Stimulated activated naive B cell treated with anti-CD40 and anti-IgM and Interleukin-4, amounts not matched to agents 10 μg/mL and 1 μg/mL and 100 μg/mL, for 72 hours (primary cell): ENCODE data around the gene MCM5.

Experiments used
- ATAC-seq, 2 donors: fragments of 150-1000 bp; cut with Tn5 transposase; replicated peaks; 2 replicates each; pipeline ENCODE4 v1.10.0; 2021; ENCODE audit warnings: moderate library complexity in 1 of 2
- DNase-seq: peaks from one replicate; pipeline ENCODE4 v3.0.0; 2021
- H3K27ac Mint-ChIP-seq: one replicate; pipeline ENCODE4 v1.8.0; 2022; ENCODE audit warnings: mild to moderate bottlenecking, mixed read lengths
- H3K27me3 Mint-ChIP-seq, 2 donors: one replicate each; pipeline ENCODE4 v1.8.0; 2022; ENCODE audit warnings: mixed read lengths in 2 of 2
- H3K36me3 Mint-ChIP-seq, 2 donors: one replicate each; pipeline ENCODE4 v1.8.0; 2022; ENCODE audit warnings: mixed read lengths in 2 of 2, mild to moderate bottlenecking in 1 of 2
- H3K4me1 Mint-ChIP-seq, 2 donors: one replicate each; pipeline ENCODE4 v1.8.0; 2022; ENCODE audit warnings: mixed read lengths in 2 of 2, mild to moderate bottlenecking in 1 of 2
- H3K4me3 Mint-ChIP-seq, 2 donors: one replicate each; pipeline ENCODE4 v1.8.0; 2022; ENCODE audit warnings: mild to moderate bottlenecking in 2 of 2, mixed read lengths in 2 of 2, moderate library complexity in 1 of 2
- H3K9me3 Mint-ChIP-seq, 2 donors: one replicate each; pipeline ENCODE4 v1.8.0; 2022; ENCODE audit warnings: mixed read lengths in 2 of 2, mild to moderate bottlenecking in 1 of 2

MCM5 gene

DNA sequence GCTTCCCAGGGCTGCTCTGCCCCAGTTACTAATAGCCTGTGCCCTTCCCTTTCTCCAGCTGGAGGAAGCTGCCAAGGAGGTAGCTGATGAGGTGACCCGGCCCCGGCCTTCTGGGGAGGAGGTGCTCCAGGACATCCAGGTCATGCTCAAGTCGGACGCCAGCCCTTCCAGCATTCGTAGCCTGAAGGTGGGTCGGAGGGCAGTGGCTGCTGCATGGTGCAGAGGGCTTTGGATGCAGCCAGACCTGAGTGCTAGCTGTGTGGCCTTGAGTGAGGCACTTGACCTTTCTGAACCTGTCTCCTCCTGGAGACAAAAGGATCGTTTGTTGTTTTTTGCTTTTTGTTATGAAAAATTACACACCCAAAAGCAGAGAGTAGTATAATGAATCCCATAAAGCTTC is 3.4 kb downstream of the MCM5 start:
- Mint-ChIP-seq H3K4me3 (no peak overlapping the region), H3K9me3 (no peaks in the 10 kb centered on the region), H3K4me1 (peaks cover 30 to 54% of the 10 kb centered on the region in 2 donors), H3K36me3 (peaks cover 52 to 61% of the 10 kb centered on the region in 2 donors), H3K27ac (no peak overlapping the region), H3K27me3 (no peaks in the 10 kb centered on the region)
- ATAC-seq: no peak
- no peak for DNase-seq

DNA sequence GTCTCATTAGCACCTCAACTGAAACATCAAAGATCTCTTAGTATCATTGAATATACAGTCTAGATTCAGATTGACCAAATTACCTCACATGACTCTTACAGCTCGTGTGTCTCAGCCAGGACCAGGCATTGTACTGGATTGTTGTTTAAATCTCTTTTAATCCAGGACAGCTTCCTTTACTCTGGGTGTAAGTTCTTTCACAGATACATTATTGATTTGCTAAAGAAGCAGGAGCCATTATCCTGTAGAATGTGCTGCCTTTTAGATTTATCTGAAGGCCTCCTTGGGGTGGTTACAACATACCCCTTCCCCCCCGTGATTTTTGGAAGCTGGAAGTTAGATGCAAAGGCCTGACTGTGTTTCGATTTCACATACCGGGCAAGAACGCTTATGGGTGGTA is 4.2 kb downstream of the MCM5 start:
- DNase-seq (no peak), ATAC-seq (no peak)
- peaks cover 32 to 62% of the 10 kb centered on the region in 2 donors for H3K4me1 Mint-ChIP-seq
- no peak overlapping the region for H3K4me3 Mint-ChIP-seq
- H3K27ac Mint-ChIP-seq: no peak overlapping the region
- H3K9me3 Mint-ChIP-seq: no peaks in the 10 kb centered on the region
- H3K36me3 Mint-ChIP-seq: peaks cover 53 to 66% of the 10 kb centered on the region in 2 donors
- no peaks in the 10 kb centered on the region for H3K27me3 Mint-ChIP-seq

DNA sequence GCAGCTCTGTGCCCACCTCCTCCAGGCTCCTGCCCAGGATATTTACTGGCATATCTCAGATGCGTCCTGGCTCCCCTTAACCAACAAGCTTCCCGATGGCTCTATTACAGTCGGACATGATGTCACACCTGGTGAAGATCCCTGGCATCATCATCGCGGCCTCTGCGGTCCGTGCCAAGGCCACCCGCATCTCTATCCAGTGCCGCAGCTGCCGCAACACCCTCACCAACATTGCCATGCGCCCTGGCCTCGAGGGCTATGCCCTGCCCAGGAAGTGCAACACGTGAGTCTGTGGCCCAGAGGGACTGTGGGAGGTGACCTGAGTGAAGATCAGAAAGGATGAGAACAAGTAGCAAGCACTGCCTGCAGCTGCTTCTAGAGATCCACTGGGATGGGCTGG is 6.5 kb downstream of the MCM5 start:
- no peak for ATAC-seq
- DNase-seq: no peak
- Mint-ChIP-seq H3K36me3 (peaks cover 58 to 73% of the 10 kb centered on the region in 2 donors), H3K9me3 (no peaks in the 10 kb centered on the region), H3K4me1 (peaks cover 43 to 77% of the 10 kb centered on the region in 2 donors), H3K27ac (peak overlapping the region; percentile 38), H3K27me3 (no peaks in the 10 kb centered on the region), H3K4me3 (no peak overlapping the region)

DNA sequence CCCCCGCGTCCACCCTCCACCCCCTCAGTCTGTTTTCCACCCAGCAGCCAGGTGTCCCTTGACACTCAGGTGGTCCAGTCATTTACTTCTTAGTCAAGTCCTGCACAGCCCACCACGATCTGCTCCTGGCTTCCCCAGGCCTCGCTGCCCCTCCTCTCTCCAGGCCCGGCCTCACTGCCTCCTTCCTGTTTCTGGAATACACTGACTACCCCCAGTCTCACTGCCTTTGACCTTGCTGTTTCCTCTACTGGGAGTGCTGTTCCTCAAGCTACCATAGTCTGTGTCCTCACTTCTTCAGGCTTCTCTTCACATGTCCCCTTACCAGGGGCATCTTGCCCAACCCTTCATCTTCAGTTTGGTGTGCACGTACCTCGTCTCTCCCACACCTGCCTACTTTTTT is 7.4 kb downstream of the MCM5 start:
- peaks cover 57 to 72% of the 10 kb centered on the region in 2 donors for H3K36me3 Mint-ChIP-seq
- ATAC-seq: no peak
- no peak for DNase-seq
- H3K9me3 Mint-ChIP-seq: no peaks in the 10 kb centered on the region
- H3K27me3 Mint-ChIP-seq: no peaks in the 10 kb centered on the region
- H3K27ac Mint-ChIP-seq: peak overlapping the region; percentile 0
- no peak overlapping the region for H3K4me3 Mint-ChIP-seq
- H3K4me1 Mint-ChIP-seq: peaks cover 46 to 78% of the 10 kb centered on the region in 2 donors

DNA sequence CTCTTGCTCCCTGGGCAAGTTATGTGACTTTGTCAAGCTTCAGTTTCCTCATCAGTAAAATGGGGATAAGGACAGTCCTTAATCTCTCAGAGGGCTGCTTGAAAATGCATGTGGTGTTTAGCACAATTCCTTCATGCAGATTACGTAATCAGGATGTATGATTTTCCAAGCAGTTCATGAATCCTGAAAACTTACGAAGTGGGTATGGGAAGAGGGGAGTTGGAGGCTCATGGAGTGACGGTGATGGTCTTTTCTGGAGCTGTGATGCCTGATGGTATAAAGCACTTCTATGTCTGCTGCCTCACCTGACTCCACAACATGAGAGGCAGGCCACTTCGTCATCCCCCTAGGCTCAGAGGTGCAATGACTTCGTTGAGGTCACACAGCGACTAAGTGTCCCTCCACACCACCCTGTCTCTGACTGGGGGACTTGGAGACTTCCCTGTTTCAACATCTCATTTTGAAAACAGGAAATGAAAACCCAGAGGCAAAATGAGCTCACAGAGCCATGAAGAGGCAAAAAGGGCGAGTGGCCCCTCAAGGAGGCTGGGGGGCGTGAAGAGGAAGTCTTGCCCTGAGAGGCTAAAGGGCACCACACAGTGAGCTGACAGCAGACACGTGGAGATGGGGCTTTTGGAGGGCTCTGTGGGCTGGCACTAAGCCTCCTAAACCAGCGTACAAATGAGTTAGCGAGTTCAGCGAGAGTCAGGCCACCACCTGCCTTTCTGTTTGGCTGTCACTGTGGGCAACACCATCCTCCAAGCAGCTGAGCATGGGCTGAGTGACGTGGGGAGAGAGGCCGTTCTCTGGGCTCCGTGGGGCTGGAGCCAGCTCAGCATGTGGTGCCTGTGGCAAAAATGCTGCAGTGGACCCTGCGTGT is 10.1 kb downstream of the MCM5 start:
- H3K9me3 Mint-ChIP-seq: no peaks in the 10 kb centered on the region
- ATAC-seq (peak; percentile 90 to 93), DNase-seq (peak; percentile 93)
- peaks cover 65 to 71% of the 10 kb centered on the region in 2 donors for H3K36me3 Mint-ChIP-seq
- no peaks in the 10 kb centered on the region for H3K27me3 Mint-ChIP-seq
- peaks cover 43 to 70% of the 10 kb centered on the region in 2 donors for H3K4me1 Mint-ChIP-seq
- peak overlapping the region; percentile 61 to 86 for H3K4me3 Mint-ChIP-seq
- H3K27ac Mint-ChIP-seq: peak overlapping the region; percentile 99

DNA sequence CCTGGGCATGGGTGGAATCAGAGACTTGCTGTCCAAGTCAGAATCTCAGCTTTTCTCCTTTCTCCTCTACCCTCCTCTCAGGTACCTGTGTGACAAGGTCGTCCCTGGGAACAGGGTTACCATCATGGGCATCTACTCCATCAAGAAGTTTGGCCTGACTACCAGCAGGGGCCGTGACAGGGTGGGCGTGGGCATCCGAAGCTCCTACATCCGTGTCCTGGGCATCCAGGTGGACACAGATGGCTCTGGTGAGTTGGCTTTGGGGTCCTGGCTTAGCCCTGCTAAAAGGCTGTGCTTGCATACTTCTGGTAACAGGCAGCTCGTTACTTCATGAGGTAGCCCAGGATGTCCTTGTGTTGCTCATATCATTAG is 10.7 kb downstream of the MCM5 start:
- DNase-seq: no peak
- no peak for ATAC-seq
- Mint-ChIP-seq H3K9me3 (no peaks in the 10 kb centered on the region), H3K4me1 (peaks cover 43 to 70% of the 10 kb centered on the region in 2 donors), H3K4me3 (peak overlapping the region; percentile 86 to 89), H3K27me3 (no peaks in the 10 kb centered on the region), H3K36me3 (peaks cover 67 to 73% of the 10 kb centered on the region in 2 donors), H3K27ac (peak overlapping the region; percentile 99)

DNA sequence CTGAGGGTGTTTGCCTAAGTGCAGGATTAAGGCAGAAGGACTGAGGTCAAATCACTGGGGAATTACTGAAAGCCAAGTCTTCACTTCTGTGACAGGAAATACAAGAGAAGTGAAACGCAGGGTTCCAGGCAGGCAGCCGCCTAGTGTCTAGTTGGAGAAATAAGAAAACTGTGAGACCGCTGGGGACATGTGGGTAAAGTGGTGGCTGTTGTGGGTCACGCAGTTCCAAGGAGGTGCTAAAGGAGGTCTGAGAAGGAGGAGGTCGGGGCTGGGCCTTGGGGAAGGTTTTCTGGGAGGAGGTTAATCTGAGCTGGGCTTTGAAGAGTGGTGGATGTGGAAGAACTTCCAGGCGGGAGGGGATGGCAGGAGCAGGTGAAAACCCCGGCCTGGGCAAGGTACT is 11.2 kb downstream of the MCM5 start:
- peak overlapping the region; percentile 99 for H3K27ac Mint-ChIP-seq
- H3K4me3 Mint-ChIP-seq: peak overlapping the region; percentile 86 to 89
- peaks cover 67 to 78% of the 10 kb centered on the region in 2 donors for H3K36me3 Mint-ChIP-seq
- H3K4me1 Mint-ChIP-seq: peaks cover 43 to 68% of the 10 kb centered on the region in 2 donors
- H3K27me3 Mint-ChIP-seq: no peaks in the 10 kb centered on the region
- ATAC-seq: peak; percentile 48 to 52
- H3K9me3 Mint-ChIP-seq: no peaks in the 10 kb centered on the region
- DNase-seq: peak; percentile 71

DNA sequence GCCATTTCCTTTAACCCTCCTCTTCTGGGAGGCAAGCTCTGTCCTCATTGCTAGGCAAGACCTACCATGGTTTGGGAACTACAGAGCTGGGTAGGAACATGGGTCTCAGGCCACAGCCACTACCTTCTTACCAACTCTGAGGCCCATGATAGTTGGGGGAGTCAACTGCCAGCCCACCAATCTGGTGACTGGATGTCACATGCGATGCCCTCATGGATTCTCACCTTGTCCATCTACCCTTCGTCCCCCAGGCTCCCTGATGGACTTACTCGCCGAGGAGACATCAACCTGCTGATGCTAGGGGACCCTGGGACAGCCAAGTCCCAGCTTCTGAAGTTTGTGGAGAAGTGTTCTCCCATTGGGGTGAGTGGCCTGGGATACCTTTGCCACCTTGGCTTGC is 13.7 kb downstream of the MCM5 start:
- Mint-ChIP-seq H3K9me3 (no peaks in the 10 kb centered on the region), H3K4me1 (peaks cover 27 to 43% of the 10 kb centered on the region in 2 donors), H3K36me3 (peaks cover 61 to 69% of the 10 kb centered on the region in 2 donors), H3K27ac (peak overlapping the region; percentile 67), H3K4me3 (no peak overlapping the region), H3K27me3 (no peaks in the 10 kb centered on the region)
- DNase-seq (no peak), ATAC-seq (no peak)

DNA sequence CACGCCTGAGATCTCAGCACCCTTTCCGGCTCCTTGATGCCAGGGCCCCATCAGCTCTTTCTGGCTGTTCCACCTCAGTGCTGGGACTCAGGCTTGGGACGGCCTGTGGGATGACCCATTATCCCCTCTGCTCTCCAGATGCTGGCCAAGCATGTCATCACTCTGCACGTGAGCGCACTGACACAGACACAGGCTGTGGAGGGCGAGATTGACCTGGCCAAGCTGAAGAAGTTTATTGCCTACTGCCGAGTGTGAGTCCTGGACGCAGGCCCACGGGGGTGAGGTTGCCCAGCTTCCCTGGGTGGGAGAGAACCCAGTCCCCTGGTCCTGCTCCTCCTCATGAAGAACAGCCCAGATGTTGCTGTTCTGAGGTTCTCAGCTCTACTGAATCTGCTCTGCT is 17.7 kb downstream of the MCM5 start:
- Mint-ChIP-seq H3K9me3 (no peaks in the 10 kb centered on the region), H3K36me3 (peaks cover 47 to 63% of the 10 kb centered on the region in 2 donors), H3K4me1 (peaks cover 4 to 5% of the 10 kb centered on the region in 2 donors), H3K27me3 (no peaks in the 10 kb centered on the region), H3K27ac (peak overlapping the region; percentile 42), H3K4me3 (no peak overlapping the region)
- no peak for DNase-seq
- ATAC-seq: no peak

DNA sequence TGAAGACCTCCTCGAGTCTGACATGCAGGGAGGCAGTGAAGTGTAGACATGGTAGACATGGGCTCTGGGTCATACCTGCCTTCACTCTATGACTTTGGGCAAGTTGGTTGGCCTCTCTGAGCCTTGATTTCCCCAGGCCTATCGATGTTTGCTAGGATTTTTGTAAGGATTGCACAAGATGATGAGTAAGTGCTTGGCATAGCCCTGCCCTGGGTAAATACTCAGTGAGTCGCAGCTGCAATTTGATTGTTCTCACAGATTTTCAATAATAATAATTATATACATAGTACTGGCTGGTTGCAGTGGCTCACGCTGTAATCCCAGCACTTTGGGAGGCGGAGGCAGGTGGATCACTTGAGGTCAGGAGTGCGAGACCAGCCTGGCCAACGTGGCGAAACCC is 18.1 kb downstream of the MCM5 start:
- H3K27ac Mint-ChIP-seq: peak overlapping the region; percentile 42
- peaks cover 4 to 5% of the 10 kb centered on the region in 2 donors for H3K4me1 Mint-ChIP-seq
- no peak for ATAC-seq
- no peaks in the 10 kb centered on the region for H3K27me3 Mint-ChIP-seq
- peaks cover 46 to 66% of the 10 kb centered on the region in 2 donors for H3K36me3 Mint-ChIP-seq
- no peak for DNase-seq
- H3K4me3 Mint-ChIP-seq: no peak overlapping the region
- H3K9me3 Mint-ChIP-seq: no peaks in the 10 kb centered on the region

DNA sequence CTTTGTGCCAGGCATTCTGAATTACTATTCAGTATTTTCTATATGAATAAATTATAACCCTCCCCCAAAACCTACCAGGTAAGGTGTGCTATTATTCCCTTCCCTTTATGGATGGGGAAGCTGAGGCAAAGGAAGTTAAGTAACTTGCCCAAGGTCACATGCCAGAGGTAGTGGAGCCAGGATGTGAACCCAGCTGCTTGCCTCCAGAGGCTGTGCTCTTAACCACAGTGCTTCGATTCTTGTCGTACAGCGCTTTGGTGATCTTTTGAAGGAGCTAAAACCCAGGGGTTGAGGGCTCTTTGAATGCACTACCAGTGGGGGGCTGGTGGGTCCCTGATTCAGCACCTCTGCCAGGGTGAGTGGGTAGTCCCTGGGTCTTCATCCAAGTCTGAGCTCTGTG is 18.8 kb downstream of the MCM5 start:
- Mint-ChIP-seq H3K9me3 (no peaks in the 10 kb centered on the region), H3K27ac (no peak overlapping the region), H3K27me3 (no peaks in the 10 kb centered on the region), H3K4me3 (no peak overlapping the region), H3K36me3 (peaks cover 47 to 65% of the 10 kb centered on the region in 2 donors), H3K4me1 (peaks cover 5 to 7% of the 10 kb centered on the region in 2 donors)
- DNase-seq (no peak), ATAC-seq (no peak)

DNA sequence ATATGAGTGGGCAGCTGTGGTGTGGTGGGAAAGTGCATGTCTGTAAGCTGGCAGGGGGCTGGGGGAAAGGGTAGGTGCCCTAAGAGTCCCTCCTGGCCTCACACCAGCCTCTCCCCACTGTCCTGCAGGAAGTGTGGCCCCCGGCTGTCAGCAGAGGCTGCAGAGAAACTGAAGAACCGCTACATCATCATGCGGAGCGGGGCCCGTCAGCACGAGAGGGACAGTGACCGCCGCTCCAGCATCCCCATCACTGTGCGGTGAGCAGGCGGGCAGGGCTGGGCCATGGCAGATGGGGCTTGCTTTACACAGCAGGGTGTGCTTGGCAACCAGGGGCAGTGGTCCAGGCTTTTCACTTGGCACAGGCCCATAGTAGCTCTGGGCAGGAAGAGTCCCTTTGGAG is 19.8 kb downstream of the MCM5 start:
- Mint-ChIP-seq H3K4me3 (no peak overlapping the region), H3K27me3 (no peaks in the 10 kb centered on the region), H3K4me1 (peaks cover 8 to 9% of the 10 kb centered on the region in 2 donors), H3K36me3 (peaks cover 53 to 70% of the 10 kb centered on the region in 2 donors), H3K9me3 (no peaks in the 10 kb centered on the region), H3K27ac (peak overlapping the region; percentile 47)
- ATAC-seq: no peak
- DNase-seq: no peak

DNA sequence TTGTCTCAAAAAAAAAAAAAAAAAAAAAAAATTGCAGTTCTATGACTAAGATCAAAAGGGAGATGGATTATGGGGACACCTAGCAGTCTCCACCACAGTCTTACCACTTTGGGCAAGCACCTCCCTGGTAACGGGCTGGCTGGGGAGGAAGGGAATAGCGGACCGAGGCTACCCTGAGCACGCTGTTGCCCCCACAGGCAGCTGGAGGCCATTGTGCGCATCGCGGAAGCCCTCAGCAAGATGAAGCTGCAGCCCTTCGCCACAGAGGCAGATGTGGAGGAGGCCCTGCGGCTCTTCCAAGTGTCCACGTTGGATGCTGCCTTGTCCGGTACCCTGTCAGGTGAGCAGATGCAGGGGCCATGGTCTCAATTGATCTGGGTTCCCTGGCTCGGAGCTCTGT is 21.2 kb downstream of the MCM5 start:
- peaks cover 15% of the 10 kb centered on the region in 2 donors for H3K4me1 Mint-ChIP-seq
- peaks cover 53 to 73% of the 10 kb centered on the region in 2 donors for H3K36me3 Mint-ChIP-seq

DNA sequence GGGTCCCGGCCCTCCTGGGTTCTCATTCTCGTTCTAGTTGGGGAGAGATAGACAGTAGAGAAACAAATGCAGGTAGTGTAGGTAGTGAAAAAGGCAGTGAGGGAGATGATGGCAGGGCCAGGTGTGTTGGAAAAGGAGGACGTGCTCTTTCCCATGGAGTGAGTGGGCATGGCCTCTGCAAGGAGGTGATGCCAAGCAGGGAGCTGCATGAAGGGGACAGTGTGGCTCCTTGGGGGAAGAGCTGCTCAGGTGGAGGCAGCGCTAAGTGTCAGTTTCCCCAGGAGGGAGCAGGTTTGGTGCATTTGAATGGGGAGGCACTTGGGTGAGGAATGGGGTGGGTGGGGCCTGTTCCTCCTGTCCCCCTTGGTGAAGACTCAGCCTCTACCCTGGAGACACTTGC is 22.2 kb downstream of the MCM5 start:
- ATAC-seq: no peak
- H3K27me3 Mint-ChIP-seq: no peaks in the 10 kb centered on the region
- peaks cover 15% of the 10 kb centered on the region in 2 donors for H3K4me1 Mint-ChIP-seq
- no peak overlapping the region for H3K27ac Mint-ChIP-seq
- DNase-seq: no peak
- no peak overlapping the region for H3K4me3 Mint-ChIP-seq
- peaks cover 51 to 71% of the 10 kb centered on the region in 2 donors for H3K36me3 Mint-ChIP-seq
- no peaks in the 10 kb centered on the region for H3K9me3 Mint-ChIP-seq

More for the DNA sequence above, 21.2 kb downstream of the MCM5 start:
- ATAC-seq (no peak), DNase-seq (no peak)
- H3K9me3 Mint-ChIP-seq: no peaks in the 10 kb centered on the region
- no peak overlapping the region for H3K27ac Mint-ChIP-seq
- H3K4me3 Mint-ChIP-seq: no peak overlapping the region
- H3K27me3 Mint-ChIP-seq: no peaks in the 10 kb centered on the region

DNA sequence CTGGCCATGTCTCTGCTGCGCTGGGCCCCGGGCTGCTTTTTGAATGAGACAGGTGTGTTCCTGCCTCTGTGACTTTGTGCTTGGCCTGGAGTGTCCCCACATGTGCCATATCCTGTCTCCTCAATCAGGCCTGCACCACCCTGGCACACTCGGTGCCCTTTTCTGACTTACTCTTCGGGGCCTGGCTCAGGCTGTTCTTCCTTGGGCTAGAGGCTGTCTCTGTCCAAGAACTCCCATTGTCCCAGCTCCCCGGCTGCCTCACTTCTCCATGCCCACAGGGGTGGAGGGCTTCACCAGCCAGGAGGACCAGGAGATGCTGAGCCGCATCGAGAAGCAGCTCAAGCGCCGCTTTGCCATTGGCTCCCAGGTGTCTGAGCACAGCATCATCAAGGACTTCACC is 23.0 kb downstream of the MCM5 start:
- Mint-ChIP-seq H3K27ac (peak overlapping the region; percentile 2), H3K9me3 (no peaks in the 10 kb centered on the region), H3K4me1 (peaks cover 15% of the 10 kb centered on the region in 2 donors), H3K4me3 (no peak overlapping the region), H3K36me3 (peaks cover 47 to 67% of the 10 kb centered on the region in 2 donors), H3K27me3 (no peaks in the 10 kb centered on the region)
- DNase-seq (no peak), ATAC-seq (no peak)
